Measurements from ENCODE around the gene SLCO2B1. TPM values are rescaled to one million over a fixed set of nuclear protein-coding genes. Genes with fewer than 3 reads are reported as not detected.
A peak's percentile ranks its signal among the peaks of the same experiment; 100 is the strongest.

The SLCO2B1 gene
- total RNA-seq, 1 experiment from 2014 or later: 0.57 TPM

DNA sequence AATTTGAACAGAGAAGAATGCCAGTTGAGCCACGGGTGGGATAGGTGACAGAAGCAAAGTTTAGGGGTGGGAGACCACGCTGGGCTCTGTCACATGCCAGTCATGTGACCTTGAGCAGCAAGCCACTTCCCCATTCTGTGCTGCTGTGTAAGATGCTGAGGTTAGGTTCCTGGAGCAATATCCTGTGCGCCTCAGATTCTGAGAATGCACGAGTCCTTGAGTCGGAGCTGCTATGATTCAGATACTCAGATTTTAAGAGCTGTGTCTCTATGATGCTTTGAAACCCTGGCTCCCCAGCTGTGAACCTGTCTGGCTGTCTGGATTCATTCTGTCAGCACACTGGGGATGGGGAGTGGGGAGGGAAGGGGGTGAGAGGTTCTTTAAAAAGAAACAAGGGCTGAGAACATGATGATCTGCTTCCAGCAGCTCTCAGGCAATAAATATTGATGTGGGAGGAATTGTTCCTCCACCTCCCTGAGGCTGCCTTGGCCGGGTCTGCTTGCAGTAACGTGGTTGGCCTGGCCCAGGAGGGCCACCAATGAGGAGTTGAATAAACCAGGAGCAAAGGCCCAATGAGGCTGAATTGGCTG is 24.0 kb downstream of the SLCO2B1 start:
- 0 out of 2 replicates have a peak, but pooled peaks have one; percentile 27 for TF ChIP-seq USF1 (CRISPR knock-in tag; IDR thresholded peaks at IDR 0.05)
- TF ChIP-seq, protein P1, sequence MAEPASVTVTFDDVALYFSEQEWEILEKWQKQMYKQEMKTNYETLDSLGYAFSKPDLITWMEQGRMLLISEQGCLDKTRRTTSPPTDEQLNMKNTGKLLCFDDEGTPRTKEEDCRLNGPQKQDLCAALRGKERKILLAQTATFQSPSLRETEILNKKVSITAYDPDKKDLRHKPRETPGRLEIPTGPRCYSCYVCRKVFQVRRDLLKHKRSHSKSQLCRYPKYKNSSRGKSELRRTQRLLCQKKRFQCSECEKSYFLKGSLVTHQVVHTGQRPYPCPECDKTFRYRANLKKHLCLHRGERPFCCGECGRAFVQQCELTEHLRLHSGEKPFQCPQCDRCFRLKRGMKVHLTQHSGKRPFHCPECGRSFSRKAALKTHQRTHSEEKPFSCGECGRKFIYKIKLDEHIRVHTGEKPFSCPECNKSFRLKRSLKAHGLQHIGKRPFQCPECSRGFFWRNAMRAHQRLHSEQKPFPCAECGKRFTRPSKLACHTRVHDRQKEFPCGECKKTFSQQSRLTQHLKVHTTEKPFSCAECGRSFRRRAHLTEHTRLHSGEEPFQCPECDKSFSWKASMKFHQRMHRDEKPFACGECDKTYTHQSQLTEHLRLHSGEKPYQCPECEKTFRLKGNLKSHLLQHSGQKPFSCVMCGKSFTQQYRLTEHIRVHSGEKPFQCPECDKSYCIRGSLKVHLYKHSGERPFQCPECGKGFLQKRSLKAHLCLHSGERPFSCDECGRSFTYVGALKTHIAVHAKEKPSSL (CRISPR knock-in tag; conservative IDR thresholded peaks at IDR 0.05): no peak
- no peak for TF ChIP-seq NR3C1 (CRISPR knock-in tag; conservative IDR thresholded peaks at IDR 0.05; ENCODE audit: low read depth)
- TF ChIP-seq, protein P2, sequence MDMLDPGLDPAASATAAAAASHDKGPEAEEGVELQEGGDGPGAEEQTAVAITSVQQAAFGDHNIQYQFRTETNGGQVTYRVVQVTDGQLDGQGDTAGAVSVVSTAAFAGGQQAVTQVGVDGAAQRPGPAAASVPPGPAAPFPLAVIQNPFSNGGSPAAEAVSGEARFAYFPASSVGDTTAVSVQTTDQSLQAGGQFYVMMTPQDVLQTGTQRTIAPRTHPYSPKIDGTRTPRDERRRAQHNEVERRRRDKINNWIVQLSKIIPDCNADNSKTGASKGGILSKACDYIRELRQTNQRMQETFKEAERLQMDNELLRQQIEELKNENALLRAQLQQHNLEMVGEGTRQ (CRISPR knock-in tag; IDR thresholded peaks at IDR 0.05): peak; percentile 83
- Mint-ChIP-seq H3K9me3 (no peaks in the 10 kb centered on the region), H3K27me3 (ENCODE audit: low read depth) (no peaks in the 10 kb centered on the region), H3K36me3 (no peaks in the 10 kb centered on the region), H3K4me3 (no peak overlapping the region), H3K4me1 (peaks cover 11% of the 10 kb centered on the region), H3K27ac (no peak overlapping the region)
- DNase-seq (ENCODE audit: low spot score): no peak
- ChIA-PET POLR2A (no interaction called here), CTCF (interaction anchor here (1.0 to 2.7 kb wide), 6 partner anchors 21 to 74 kb away, joined by 3 to 13 read pairs (median 4); no protein-coding TSS in a partner anchor)
- ATAC-seq: no peak; the same call in 1 of the 2 replicates

- ATAC-seq (no peak), DNase-seq (ENCODE audit: low spot score) (no peak)
- no peaks in the 10 kb centered on the region for H3K9me3 Mint-ChIP-seq
- TF ChIP-seq ZNF423 (CRISPR knock-in tag; IDR thresholded peaks at IDR 0.05) (no peak), ZNF396 (CRISPR knock-in tag; IDR thresholded peaks at IDR 0.05; ENCODE audit: borderline replicate concordance) (no peak), TP53 (CRISPR knock-in tag; IDR thresholded peaks at IDR 0.05) (no peak), RELA (CRISPR knock-in tag; IDR thresholded peaks at IDR 0.05; ENCODE audit: borderline replicate concordance) (no peak), ATF1 (CRISPR knock-in tag; IDR thresholded peaks at IDR 0.05) (no peak)
- TF ChIP-seq, protein P3, sequence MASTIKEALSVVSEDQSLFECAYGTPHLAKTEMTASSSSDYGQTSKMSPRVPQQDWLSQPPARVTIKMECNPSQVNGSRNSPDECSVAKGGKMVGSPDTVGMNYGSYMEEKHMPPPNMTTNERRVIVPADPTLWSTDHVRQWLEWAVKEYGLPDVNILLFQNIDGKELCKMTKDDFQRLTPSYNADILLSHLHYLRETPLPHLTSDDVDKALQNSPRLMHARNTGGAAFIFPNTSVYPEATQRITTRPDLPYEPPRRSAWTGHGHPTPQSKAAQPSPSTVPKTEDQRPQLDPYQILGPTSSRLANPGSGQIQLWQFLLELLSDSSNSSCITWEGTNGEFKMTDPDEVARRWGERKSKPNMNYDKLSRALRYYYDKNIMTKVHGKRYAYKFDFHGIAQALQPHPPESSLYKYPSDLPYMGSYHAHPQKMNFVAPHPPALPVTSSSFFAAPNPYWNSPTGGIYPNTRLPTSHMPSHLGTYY (CRISPR knock-in tag; IDR thresholded peaks at IDR 0.05): no peak
- TF ChIP-seq, protein P4, sequence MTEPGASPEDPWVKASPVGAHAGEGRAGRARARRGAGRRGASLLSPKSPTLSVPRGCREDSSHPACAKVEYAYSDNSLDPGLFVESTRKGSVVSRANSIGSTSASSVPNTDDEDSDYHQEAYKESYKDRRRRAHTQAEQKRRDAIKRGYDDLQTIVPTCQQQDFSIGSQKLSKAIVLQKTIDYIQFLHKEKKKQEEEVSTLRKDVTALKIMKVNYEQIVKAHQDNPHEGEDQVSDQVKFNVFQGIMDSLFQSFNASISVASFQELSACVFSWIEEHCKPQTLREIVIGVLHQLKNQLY (CRISPR knock-in tag; IDR thresholded peaks at IDR 0.05): no peak
- H3K36me3 Mint-ChIP-seq: no peaks in the 10 kb centered on the region
- no peak overlapping the region for H3K4me3 Mint-ChIP-seq
- POLR2A ChIA-PET: no interaction called here
- peaks cover 15% of the 10 kb centered on the region for H3K4me1 Mint-ChIP-seq
- H3K27me3 Mint-ChIP-seq (ENCODE audit: low read depth): no peaks in the 10 kb centered on the region
- H3K27ac Mint-ChIP-seq: no peak overlapping the region
- CTCF ChIA-PET: interaction anchor here (0.9 to 4.7 kb wide), 4 partner anchors 22 to 56 kb away, joined by 3 to 16 read pairs (median 9); no protein-coding TSS in a partner anchor
Observed at GRCh38 chr11:75182664-75183063, 31.8 kb downstream of the SLCO2B1 start.

DNA sequence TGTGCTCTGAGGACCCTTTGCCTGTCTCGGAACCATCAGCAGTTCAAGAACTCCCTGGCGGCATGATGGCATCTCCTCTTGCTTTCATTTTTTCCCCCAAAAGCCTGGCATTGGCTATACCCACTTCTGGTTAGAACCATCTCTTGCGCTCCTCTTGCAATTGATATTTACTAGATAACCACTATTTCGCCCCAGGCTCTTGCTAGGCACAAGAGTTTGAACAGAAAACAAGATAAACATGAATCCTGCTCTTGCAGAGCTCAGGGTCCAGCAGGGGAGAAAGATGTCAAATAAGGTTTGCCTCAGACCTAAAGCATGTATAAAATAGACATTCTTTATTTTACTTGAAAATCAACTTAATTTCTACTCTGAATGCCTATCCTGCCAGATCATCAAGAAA is 33.1 kb downstream of the SLCO2B1 start:
- CTCF ChIA-PET: interaction anchor here (0.9 to 4.7 kb wide), 6 partner anchors 13 to 43 kb away, joined by 3 to 16 read pairs (median 6); no protein-coding TSS in a partner anchor
- TF ChIP-seq ZNF121 (CRISPR knock-in tag; IDR thresholded peaks at IDR 0.05) (no peak), ZNF281 (CRISPR knock-in tag; IDR thresholded peaks at IDR 0.05) (no peak), CREM (CRISPR knock-in tag; IDR thresholded peaks at IDR 0.05) (no peak), MXD4 (CRISPR knock-in tag; IDR thresholded peaks at IDR 0.05; ENCODE audit: borderline replicate concordance) (no peak), ZNF416 (CRISPR knock-in tag; IDR thresholded peaks at IDR 0.05) (no peak), USF1 (CRISPR knock-in tag; IDR thresholded peaks at IDR 0.05) (no peak), NR1H2 (CRISPR knock-in tag; IDR thresholded peaks at IDR 0.05) (no peak)
- TF ChIP-seq, protein P4 (CRISPR knock-in tag; IDR thresholded peaks at IDR 0.05): no peak

More for the DNA sequence above, 33.1 kb downstream of the SLCO2B1 start:
- Mint-ChIP-seq H3K4me1 (peaks cover 15% of the 10 kb centered on the region), H3K27me3 (ENCODE audit: low read depth) (no peaks in the 10 kb centered on the region), H3K27ac (no peak overlapping the region), H3K4me3 (no peak overlapping the region), H3K9me3 (no peaks in the 10 kb centered on the region), H3K36me3 (no peaks in the 10 kb centered on the region)
- no peak for ATAC-seq
- DNase-seq (ENCODE audit: low spot score): no peak
- POLR2A ChIA-PET: no interaction called here
